ENCODE measurements around the gene PRR5L. TPM values are rescaled to one million over a fixed set of nuclear protein-coding genes. Genes with fewer than 3 reads are reported as not detected.

PRR5L gene, protein sequence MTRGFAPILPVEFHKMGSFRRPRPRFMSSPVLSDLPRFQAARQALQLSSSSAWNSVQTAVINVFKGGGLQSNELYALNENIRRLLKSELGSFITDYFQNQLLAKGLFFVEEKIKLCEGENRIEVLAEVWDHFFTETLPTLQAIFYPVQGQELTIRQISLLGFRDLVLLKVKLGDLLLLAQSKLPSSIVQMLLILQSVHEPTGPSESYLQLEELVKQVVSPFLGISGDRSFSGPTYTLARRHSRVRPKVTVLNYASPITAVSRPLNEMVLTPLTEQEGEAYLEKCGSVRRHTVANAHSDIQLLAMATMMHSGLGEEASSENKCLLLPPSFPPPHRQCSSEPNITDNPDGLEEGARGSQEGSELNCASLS
- total RNA-seq: 12.1 and 32.3 TPM in 2 replicates

DNA sequence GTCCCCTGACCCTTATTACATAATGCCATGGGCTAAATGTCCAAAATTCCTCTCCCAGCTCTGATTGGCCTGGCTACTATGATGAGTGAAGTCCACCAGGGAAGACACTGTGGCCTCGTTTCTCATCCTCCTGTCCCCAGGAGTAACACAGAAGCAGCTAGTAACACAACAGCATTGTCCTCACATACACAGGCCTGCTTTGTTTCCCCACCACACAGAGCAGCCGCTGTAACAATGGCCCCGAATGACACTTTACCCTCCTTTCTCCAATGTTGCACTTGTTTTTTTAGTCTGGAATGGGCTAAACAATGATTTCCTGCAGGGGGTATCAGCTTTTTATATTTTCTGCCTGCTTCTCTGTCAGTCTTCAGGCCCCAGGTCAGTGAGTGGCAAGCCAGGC, at the start of gene PRR5L:
TSS of gene PRR5L (plus strand) at position 363 of the 400 bp plus-strand sequence. CDS start 104,834 bp downstream, outside the sequence.

DNA sequence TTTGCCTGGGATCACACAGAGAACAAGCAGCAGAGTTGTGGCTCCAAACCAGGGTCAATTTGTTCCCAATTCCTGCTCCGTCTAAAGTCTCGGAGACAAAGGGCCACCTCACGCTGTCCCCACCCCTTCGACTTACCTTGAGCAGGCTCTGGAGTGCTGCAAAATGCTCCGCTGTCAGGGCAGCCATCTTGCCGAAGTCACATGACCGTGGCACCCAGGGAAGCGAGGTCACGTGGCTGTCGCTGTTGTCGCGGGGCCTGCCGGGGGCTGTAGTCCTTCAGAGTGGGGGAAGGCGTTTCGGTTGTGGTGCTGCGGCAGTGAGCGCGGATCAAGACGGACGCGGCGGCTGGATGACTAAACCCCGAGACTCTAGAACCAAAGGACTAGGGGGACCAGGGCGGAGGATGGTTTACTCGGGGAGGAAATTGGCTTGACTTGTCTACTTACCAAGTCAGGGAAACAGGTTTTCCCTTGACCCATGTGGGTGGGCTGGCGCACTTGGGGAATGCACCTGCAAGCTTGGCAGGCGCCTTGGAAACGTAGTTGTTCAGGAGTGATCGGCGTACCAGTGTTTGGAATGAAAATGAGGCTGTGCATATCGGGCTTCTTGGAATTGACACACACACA, 6.7 kb upstream of the PRR5L start, which contains the start of gene COMMD9:
TSS of gene COMMD9 (minus strand) at position 199 of the 627 bp plus-strand sequence. CDS start at position 187, 12 bp downstream.

DNA sequence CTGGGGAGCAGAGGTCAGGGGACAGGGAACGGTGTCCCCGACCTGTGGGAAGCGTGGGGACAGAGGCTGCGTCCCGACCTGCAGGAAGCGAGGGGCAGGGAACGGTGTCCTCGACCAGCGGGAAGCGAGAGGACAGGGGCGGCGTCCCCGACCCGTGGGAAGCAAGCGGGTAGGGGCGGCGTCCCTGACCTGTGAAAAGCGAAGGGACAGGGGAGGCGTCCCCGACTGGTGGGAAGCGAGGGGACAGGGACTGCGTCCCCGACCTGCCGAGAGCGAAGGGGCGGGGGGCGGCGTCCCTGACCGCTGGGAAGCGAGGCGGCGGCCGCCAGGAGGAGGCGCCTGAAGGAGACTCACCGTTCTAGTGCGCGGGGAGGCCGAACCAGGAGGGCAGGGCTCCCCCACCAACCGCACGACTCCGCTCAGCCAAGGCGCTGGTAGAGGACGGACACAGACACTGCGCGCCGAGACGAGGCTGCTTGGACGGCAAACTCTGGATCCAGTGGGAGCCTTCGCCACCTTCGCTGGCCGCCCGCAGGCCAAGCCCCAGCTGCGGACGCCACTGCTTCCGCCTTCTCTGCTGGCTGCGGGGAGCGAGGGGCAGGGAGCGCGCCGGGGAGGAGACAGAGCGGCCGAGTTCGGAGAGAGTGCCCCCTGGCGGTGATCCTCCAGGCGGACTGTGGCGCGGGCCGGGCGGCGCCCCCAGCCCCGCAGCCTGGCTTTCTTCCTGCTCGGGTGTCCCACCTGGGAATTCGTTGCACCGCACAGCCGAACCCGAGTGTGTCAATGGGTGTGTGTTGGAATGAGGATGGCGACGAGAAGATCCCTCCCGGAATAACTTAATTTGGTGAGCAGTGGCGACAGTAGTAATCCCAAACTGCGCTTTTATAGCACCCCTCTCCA, 213.9 kb downstream of the PRR5L start, which contains the start of gene TRAF6:
TSS of gene TRAF6 (minus strand) at position 579 of the 900 bp plus-strand sequence. CDS start 8,757 bp downstream, outside the sequence.

Other genes starting within 250 kb of the PRR5L start
- 29.5 and 32.8 TPM in 2 replicates for gene COMMD9, start 6.9 kb upstream of the PRR5L start, total RNA-seq
- gene TRAF6, start 214.0 kb downstream of the PRR5L start, total RNA-seq: 8.8 and 9.2 TPM in 2 replicates